Measurements from ENCODE around the gene CTIF. TPM values are rescaled to one million over a fixed set of nuclear protein-coding genes. Genes with fewer than 3 reads are reported as not detected.

The CTIF gene
- total RNA-seq, 1 experiment from 2014 or later: 95.8 TPM

- no peak for DNase-seq (ENCODE audit: unreplicated experiment)
- ChIA-PET CTCF (no interaction called here), POLR2A (no interaction called here)
- intact Hi-C loops (cut with micrococcal nuclease): no loop called here
- H3K4me1 Mint-ChIP-seq (ENCODE audit: insufficient read depth, unreplicated experiment): no peaks in the 10 kb centered on the region
- no peak for TF ChIP-seq CTCF (IDR thresholded peaks at IDR 0.05; ENCODE audit: unreplicated experiment)
- no peak overlapping the region for H3K27ac Mint-ChIP-seq (ENCODE audit: low read depth, unreplicated experiment)
- H3K9me3 Mint-ChIP-seq (ENCODE audit: unreplicated experiment): no peaks in the 10 kb centered on the region
- BruUV-seq (replicated peaks): no TSS peak
- no peaks in the 10 kb centered on the region for H3K36me3 Mint-ChIP-seq (ENCODE audit: insufficient read depth, unreplicated experiment)
- H3K4me3 Mint-ChIP-seq (ENCODE audit: unreplicated experiment): no peak overlapping the region
- H3K27me3 Mint-ChIP-seq (ENCODE audit: insufficient read depth, unreplicated experiment): no peaks in the 10 kb centered on the region
Measured at GRCh38 chr18:48705043-48705442, 166.2 kb downstream of the CTIF start.

- no peaks in the 10 kb centered on the region for H3K4me1 Mint-ChIP-seq (ENCODE audit: insufficient read depth, unreplicated experiment)
- POLR2A ChIA-PET: no interaction called here
- no peaks in the 10 kb centered on the region for H3K9me3 Mint-ChIP-seq (ENCODE audit: unreplicated experiment)
- H3K27me3 Mint-ChIP-seq (ENCODE audit: insufficient read depth, unreplicated experiment): no peaks in the 10 kb centered on the region
- TF ChIP-seq CTCF (IDR thresholded peaks at IDR 0.05; ENCODE audit: unreplicated experiment): no peak
- CTCF ChIA-PET: no interaction called here
- no TSS peak for BruUV-seq (replicated peaks)
- DNase-seq (ENCODE audit: unreplicated experiment): no peak
- intact Hi-C loops (cut with micrococcal nuclease): no loop called here
- H3K36me3 Mint-ChIP-seq (ENCODE audit: insufficient read depth, unreplicated experiment): no peaks in the 10 kb centered on the region
- H3K27ac Mint-ChIP-seq (ENCODE audit: low read depth, unreplicated experiment): no peak overlapping the region
- H3K4me3 Mint-ChIP-seq (ENCODE audit: unreplicated experiment): no peak overlapping the region
Measured at GRCh38 chr18:48705531-48705930, 166.7 kb downstream of the CTIF start.

- no peak overlapping the region for H3K4me3 Mint-ChIP-seq (ENCODE audit: unreplicated experiment)
- ChIA-PET CTCF (interaction anchor here (0.6 kb wide), 2 partner anchors 29 to 303 kb away, joined by 3 to 4 read pairs; no protein-coding TSS in a partner anchor), POLR2A (no interaction called here)
- intact Hi-C loops (cut with micrococcal nuclease): no loop called here
- H3K27ac Mint-ChIP-seq (ENCODE audit: low read depth, unreplicated experiment): no peak overlapping the region
- DNase-seq (ENCODE audit: unreplicated experiment): no peak
- BruUV-seq (replicated peaks): no TSS peak
- no peaks in the 10 kb centered on the region for H3K4me1 Mint-ChIP-seq (ENCODE audit: insufficient read depth, unreplicated experiment)
- H3K36me3 Mint-ChIP-seq (ENCODE audit: insufficient read depth, unreplicated experiment): peaks cover 6% of the 10 kb centered on the region
- no peaks in the 10 kb centered on the region for H3K27me3 Mint-ChIP-seq (ENCODE audit: insufficient read depth, unreplicated experiment)
- no peak for TF ChIP-seq CTCF (IDR thresholded peaks at IDR 0.05; ENCODE audit: unreplicated experiment)
- no peaks in the 10 kb centered on the region for H3K9me3 Mint-ChIP-seq (ENCODE audit: unreplicated experiment)
Measured at GRCh38 chr18:48706731-48707130, 167.9 kb downstream of the CTIF start.

- H3K27me3 Mint-ChIP-seq (ENCODE audit: insufficient read depth, unreplicated experiment): no peaks in the 10 kb centered on the region
- BruUV-seq (replicated peaks): no TSS peak
- H3K4me3 Mint-ChIP-seq (ENCODE audit: unreplicated experiment): no peak overlapping the region
- DNase-seq (ENCODE audit: unreplicated experiment): no peak
- no peak overlapping the region for H3K27ac Mint-ChIP-seq (ENCODE audit: low read depth, unreplicated experiment)
- CTCF ChIA-PET: no interaction called here
- H3K36me3 Mint-ChIP-seq (ENCODE audit: insufficient read depth, unreplicated experiment): peaks cover 8% of the 10 kb centered on the region
- H3K9me3 Mint-ChIP-seq (ENCODE audit: unreplicated experiment): no peaks in the 10 kb centered on the region
- no peaks in the 10 kb centered on the region for H3K4me1 Mint-ChIP-seq (ENCODE audit: insufficient read depth, unreplicated experiment)
- POLR2A ChIA-PET: interaction anchor here (1.2 kb wide), 2 partner anchors 19 to 562 kb away, joined by 4 read pairs; no protein-coding TSS in a partner anchor
- no peak for TF ChIP-seq CTCF (IDR thresholded peaks at IDR 0.05; ENCODE audit: unreplicated experiment)
- intact Hi-C loops (cut with micrococcal nuclease): no loop called here
Measured at GRCh38 chr18:48707636-48708296, 168.9 kb downstream of the CTIF start.

All from MCF 10A (cell line).